A204.1 (cell line): ENCODE data around the gene MED14.

Source experiments
- FAIRE-seq: peaks from 2 replicates; lab custom pipeline; 2012; peaks lifted over from hg19 to GRCh38; lab: Jason Lieb, UNC

MED14 gene

GRCh38 chrX:40729598-40730584, 5.5 kb downstream of the MED14 start:
- no peak for FAIRE-seq

- no peak for FAIRE-seq
Observed at GRCh38 chrX:40727581-40728252, 7.6 kb downstream of the MED14 start.

GRCh38 chrX:40727093-40727492, 8.2 kb downstream of the MED14 start:
- no peak for FAIRE-seq

- no peak for FAIRE-seq
Observed at GRCh38 chrX:40722930-40723329, 12.4 kb downstream of the MED14 start.

- no peak for FAIRE-seq
Observed at GRCh38 chrX:40721489-40722106, 13.7 kb downstream of the MED14 start.

- FAIRE-seq = no peak
Observed at GRCh38 chrX:40720792-40721191, 14.6 kb downstream of the MED14 start.

GRCh38 chrX:40720339-40720738, 15.0 kb downstream of the MED14 start:
- no peak for FAIRE-seq

GRCh38 chrX:40719731-40720130, 15.6 kb downstream of the MED14 start:
- FAIRE-seq = no peak

- FAIRE-seq = no peak
Observed at GRCh38 chrX:40719218-40719617, 16.1 kb downstream of the MED14 start.

GRCh38 chrX:40709395-40709794, 25.9 kb downstream of the MED14 start:
- FAIRE-seq = peak; percentile 85

GRCh38 chrX:40705658-40706312, 29.6 kb downstream of the MED14 start:
- no peak for FAIRE-seq

- peak; percentile 44 for FAIRE-seq
Observed at GRCh38 chrX:40700640-40701342, 34.6 kb downstream of the MED14 start.

- FAIRE-seq = no peak
Observed at GRCh38 chrX:40698851-40699250, 36.5 kb downstream of the MED14 start.

- FAIRE-seq = no peak
Observed at GRCh38 chrX:40694802-40695201, 40.5 kb downstream of the MED14 start.

GRCh38 chrX:40688929-40689328, 46.4 kb downstream of the MED14 start:
- no peak for FAIRE-seq

GRCh38 chrX:40687169-40687568, 48.2 kb downstream of the MED14 start:
- FAIRE-seq = no peak

GRCh38 chrX:40685362-40685918, 49.9 kb downstream of the MED14 start:
- no peak for FAIRE-seq

GRCh38 chrX:40684092-40684491, 51.2 kb downstream of the MED14 start:
- FAIRE-seq = no peak

GRCh38 chrX:40683245-40683644, 52.1 kb downstream of the MED14 start:
- no peak for FAIRE-seq

- FAIRE-seq = no peak
Observed at GRCh38 chrX:40671126-40671525, 64.2 kb downstream of the MED14 start.

- peak; percentile 32 for FAIRE-seq
Observed at GRCh38 chrX:40663880-40664630, 71.3 kb downstream of the MED14 start.
